ENCODE results near the gene GLUL.

Gene GLUL

DNA sequence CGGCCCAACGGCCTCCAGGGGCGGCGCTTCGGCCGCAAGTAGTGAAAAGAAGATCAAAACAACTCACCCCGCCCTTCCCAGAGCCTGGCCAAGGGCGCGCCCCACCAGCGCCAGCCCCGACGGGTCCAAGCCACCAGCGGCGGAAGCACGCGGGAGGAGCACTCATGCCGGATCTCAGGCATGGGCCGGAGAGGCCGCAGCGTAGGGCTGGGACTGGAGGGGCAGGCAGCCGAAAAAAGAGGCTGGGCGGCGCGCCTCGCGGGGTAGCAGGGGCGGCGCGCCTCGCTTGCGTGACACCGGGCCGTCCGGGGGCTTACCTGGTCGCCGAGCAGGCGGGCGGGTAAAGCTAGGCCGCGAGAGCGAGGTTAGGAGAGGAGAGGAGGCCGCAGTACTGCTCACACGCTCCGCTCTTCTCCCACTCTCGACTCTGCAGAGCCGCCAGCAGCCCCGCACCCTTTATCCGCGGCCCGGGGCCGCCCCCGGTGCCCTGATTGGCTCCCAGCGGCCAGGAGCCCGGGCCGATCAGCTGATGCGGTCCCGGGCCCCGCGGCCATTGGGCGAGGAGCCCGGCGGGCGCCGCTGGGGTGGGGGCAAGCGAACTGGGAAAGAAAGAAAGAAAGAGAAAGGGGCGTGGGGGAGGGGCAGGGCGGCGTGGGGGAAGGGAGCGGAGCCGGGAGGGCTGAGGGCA lies at the start of gene GLUL:
Gene GLUL, minus strand, starts transcription at position 429 of the 688 bp plus-strand sequence. CDS start 3,053 bp downstream, outside the sequence.
- H3K4me3 ChIP-seq (ENCODE audit: low read depth, low read length) = peak within 1 kb of the TSS; percentile 92
- DNase-seq (ENCODE audit: low read depth) = peak; percentile 82

DNA sequence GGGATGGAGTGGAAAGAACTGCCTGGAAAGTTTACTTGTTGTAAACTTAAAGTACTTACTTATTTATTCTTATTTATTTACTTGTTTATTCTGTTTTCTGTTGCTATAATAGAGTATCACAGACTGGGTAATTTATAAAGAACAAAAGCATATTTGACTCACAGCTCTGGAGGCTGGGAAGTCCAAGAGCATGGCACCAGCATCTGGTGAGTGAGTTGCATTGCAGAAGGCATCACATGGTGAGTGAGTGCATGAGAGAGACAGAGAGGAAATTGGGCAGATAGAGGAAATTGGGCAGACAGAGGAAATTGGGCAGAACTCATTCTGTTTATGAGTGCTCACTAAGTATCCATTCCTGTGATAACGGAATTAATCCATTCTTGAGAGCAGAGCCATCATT lies 46.7 kb upstream of the GLUL start:
- DNase-seq (ENCODE audit: low read depth) = no peak
- no peak overlapping the region for H3K4me3 ChIP-seq (ENCODE audit: low read depth, low read length)

DNA sequence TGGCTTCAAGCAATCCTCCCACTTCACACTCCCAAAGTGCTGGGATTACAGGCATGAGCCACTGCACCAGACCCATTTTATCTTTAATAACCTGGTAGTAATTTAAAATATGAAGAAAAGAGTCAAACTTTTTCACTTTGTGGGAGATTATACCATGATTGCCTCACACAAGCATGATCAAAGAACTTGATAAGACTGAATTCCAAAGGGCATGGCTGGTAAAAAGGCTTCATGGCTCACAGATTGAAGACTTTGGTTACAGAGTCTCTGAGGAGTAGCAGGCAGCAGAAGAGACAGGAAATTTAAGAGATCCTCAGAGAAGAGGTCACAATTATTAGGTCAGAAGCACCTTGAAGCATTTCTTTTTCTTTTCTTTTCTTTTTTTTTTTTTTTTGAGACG lies 42.0 kb upstream of the GLUL start:
- H3K4me3 ChIP-seq (ENCODE audit: low read depth, low read length) = no peak overlapping the region
- no peak for DNase-seq (ENCODE audit: low read depth)

DNA sequence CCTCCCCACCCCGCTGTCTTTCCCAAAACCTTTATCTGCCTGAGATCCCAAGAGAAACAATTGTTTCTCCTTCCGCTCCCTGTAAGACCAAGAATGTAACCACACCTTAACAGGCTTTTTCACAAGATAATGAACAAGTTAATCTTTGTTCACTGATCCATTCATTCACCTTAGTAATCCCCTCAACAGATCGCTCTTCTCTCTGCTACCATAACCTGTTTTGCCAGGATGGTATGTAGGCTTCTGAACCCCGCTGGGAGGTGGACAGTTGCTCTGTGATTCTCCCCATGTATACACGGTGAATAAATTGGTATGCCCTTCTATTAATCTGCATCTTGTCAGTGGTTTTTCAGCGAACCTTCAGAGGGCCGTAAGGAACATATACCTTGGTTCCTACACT lies 39.7 kb upstream of the GLUL start:
- no peak overlapping the region for H3K4me3 ChIP-seq (ENCODE audit: low read depth, low read length)
- no peak for DNase-seq (ENCODE audit: low read depth)

DNA sequence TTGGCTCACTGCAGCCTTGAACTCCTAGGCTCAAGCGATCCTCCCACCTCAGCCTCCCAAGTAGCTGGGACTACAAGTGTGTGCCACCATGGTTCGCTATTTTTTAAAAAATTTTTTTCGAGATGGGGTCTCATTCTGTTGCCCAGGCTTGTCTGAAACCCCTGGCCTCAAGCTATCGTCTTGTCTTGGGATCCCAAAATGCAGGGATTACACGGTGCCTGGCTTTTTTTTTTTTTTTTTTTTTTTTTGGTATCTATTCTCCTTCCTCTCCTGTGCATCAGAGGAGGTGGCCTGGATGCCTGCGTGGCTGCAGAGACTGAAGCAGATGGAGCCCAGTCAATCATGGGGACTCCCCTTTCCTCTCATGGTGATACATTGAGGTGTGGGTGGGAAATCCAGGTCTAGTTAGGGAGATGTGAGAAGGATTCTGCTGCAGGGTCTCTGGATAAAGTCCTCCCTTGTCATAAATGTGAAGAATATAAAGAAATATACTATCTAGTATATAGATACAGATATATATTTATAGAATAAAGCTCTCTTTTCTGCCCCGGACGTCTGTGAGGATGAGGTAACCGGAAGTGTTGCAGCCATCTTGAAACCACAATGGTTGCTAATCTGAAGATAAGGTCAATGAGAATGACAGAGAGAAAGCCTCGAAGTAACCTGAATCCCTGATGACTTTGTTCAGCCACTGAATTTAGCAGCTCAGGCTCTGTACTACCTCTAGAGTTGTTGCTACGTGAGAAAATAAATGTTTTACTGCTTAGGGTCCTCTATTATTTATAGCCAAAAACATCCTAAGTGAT lies 38.9 kb upstream of the GLUL start:
- no peak overlapping the region for H3K4me3 ChIP-seq (ENCODE audit: low read depth, low read length)
- DNase-seq (ENCODE audit: low read depth) = no peak

DNA sequence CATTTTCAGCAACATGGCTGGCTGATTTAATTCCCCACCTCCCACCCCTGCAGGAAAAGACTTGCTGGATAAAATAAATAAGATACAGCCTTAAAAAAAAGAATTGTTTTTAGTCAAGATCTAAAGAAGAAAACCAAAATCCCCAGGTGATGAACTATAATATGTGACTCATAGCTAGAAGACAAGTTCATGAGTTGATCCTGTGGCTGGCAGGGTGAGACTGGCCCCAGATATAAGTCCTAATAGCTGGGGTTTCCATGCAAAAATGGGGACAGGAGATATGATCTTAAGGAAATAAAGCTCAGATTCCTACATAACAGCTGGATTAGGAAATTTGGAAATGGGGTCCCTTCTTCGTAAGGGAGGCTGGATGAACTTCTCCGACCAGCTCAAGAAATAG lies 36.5 kb upstream of the GLUL start:
- DNase-seq (ENCODE audit: low read depth) = no peak
- H3K4me3 ChIP-seq (ENCODE audit: low read depth, low read length) = no peak overlapping the region

DNA sequence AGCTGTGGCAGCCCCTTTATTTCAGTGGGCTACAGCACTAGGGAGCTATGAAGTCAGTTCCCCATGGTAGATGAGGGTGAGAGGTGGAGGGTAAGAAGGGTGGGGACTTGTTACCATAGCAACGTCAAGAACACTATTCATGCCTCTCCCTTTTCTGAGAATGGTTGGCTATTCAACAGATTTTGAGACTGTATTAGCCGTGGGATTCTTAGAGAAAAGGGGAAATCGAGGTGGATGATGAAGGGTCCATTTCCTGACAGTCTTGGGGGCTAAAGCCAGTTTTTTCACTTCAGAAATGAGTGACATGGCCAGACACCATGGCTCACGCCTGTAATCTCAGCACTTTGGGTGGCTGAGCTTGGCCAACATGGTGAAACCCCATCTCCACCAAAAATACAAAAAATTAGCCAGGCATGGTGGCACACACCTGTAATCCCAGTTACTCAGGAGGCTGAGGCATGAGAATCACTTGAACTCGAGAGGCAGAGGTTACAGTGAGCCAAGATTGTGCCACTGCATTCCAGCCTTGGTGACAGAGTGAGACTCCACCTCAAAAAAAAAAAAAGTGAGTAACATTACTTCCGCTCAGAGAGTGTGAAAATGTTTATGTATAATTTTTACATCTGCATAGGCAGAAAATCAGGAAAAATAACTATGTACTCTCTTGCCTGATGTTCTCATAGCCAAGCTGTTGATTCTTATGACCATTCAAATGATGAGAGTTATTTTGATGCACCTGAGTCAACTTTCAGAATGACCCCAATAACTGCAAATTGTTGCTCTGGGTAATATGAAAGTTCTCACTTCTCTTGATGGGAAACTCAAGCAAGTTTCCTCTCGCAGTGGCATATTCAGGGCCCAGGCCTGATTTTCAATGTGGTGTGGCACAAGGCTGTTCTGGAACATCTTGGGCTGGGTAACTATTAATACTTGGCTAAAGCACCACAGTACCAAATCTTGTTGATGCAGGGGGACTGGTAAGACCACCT lies 35.1 kb upstream of the GLUL start:
- DNase-seq (ENCODE audit: low read depth) = no peak
- H3K4me3 ChIP-seq (ENCODE audit: low read depth, low read length) = no peak overlapping the region

DNA sequence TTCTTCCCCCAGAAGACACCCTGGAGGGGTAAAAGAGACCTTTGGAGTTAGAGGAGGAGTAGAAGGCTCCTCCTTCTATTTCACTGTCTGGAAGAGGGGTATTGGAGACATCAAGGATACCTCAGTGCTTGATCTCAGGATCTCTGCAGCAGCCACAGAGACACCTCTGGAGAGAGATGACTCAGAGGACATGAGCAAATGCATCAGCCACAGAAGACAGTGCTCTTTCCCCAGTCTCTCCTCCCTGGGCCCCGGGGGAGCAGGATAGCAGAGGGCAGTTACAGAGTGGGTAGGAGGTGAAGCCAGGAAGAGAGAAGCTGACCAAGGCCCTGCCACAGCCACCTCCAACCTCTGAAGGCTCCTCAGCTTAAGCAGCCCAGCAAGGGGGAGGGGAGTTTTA lies 24.2 kb upstream of the GLUL start:
- H3K4me3 ChIP-seq (ENCODE audit: low read depth, low read length) = no peak overlapping the region
- no peak for DNase-seq (ENCODE audit: low read depth)

DNA sequence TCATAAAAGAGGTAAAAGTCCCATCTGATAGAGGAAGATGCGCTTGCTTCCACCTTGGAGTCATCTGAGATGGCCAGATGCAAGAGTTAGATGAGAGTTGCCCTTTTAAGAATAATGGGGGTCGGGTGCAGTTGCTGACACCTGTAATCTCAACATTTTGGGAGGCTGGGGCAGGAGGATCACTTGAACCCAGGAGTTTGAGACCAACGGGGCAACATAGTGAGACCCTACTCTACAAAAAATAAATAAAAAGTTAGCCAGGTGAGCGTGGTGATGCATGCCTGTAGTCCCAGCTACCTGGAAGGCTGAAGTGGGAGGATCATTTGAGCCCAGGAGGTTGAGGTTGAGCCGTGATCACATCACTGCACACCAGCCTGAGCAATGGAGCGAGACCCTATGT lies 22.4 kb upstream of the GLUL start:
- no peak overlapping the region for H3K4me3 ChIP-seq (ENCODE audit: low read depth, low read length)
- no peak for DNase-seq (ENCODE audit: low read depth)

DNA sequence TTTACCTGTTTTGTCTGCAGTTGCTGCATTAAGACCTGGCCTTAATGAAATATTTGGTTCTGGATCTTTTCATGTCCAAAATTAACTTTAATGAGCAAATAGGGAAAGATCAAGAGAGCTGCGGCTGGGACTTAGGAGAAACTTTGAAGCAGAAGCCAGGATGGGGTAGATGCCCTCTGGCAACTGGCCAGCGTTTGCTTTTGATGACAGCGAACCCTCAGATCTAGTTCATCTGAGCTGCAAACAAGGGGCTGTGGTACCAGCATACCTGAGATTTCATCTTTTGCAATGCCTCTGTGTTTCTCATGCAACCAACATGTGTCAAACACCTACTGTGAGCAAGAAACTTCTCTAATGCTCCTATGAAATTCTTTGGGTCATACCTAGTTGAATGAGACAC lies 21.9 kb upstream of the GLUL start:
- no peak overlapping the region for H3K4me3 ChIP-seq (ENCODE audit: low read depth, low read length)
- DNase-seq (ENCODE audit: low read depth) = no peak

DNA sequence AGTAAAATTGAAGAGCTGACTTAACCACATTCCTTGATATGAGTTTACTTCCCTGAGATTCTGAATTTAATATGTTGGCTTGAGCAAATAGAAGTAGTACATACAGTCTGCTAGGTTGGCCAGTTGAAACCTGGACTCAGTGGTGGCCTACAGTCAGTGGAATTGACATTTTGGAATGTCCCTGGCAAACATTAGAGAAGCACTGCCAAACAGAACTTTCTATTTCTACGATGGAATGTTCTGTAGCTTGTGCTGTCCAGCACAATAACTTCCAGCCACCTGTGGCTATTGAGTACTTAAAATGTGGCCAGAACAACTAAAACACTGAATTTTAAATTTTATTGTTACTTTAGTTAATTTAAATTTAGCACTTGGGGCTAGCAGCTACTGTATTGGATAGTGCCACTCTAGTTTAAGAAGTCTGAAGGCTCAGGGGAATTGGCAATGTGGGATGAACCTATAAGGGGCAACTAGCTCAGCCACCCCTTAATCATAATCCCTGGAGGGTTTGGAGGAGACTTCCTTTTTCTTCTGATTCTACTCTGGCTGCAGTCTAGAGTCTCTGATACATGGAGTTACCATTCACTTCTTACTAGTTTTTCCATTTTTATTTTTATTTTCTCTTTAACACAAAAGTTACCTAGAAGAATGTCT lies 19.2 kb upstream of the GLUL start:
- no peak for DNase-seq (ENCODE audit: low read depth)
- no peak overlapping the region for H3K4me3 ChIP-seq (ENCODE audit: low read depth, low read length)

DNA sequence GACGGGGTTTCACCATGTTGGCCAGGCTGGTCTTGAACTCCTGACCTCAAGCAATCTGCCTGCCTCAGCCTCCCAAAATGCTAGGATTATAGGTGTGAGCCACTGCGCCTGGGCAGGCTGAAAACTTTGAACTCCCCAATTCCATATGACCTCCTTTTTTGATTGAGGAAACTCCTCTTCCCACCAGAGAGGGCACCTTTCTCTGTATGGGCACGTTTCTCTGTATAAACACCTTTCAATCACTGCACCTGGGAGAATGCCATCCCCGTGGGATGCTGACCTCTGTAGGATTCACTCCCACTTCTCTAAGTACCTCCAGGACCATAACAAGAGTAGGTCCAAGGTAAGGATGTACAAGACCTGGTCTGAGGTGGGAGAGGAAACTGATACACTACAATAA lies 18.5 kb upstream of the GLUL start:
- DNase-seq (ENCODE audit: low read depth) = no peak

DNA sequence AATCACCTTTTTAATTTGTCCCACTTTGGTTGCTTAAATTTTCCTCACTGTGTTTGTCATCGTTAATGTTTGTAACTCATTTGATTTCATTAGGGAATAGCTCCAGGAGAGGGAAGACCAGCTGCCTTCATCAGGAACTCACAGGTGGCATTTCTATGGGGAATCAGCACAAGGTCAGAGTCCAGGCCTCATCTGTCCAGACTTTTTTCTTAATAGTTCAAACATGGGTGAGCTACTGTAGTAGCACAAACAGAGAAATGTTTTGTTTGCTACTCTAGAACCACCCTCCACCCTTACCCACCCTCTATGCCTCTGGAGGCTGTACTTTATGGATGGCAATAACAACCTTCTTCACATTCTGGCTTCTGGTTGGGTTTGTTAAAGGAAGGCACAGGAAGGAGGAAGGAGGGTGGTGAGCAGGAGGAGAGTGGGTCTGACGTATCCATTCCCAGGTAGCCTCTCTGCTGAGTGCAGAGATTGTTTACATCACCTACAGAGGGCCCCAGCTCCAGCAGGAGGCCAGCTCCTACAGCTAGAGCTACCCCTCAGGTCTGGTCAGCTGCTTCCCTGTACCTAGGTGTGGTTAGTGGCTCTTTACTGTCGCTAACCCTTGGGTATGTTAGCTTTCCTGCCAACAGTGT lies 17.0 kb upstream of the GLUL start:
- H3K4me3 ChIP-seq (ENCODE audit: low read depth, low read length) = no peak overlapping the region
- DNase-seq (ENCODE audit: low read depth) = no peak

More for the DNA sequence above, 18.5 kb upstream of the GLUL start:
- no peak overlapping the region for H3K4me3 ChIP-seq (ENCODE audit: low read depth, low read length)

DNA sequence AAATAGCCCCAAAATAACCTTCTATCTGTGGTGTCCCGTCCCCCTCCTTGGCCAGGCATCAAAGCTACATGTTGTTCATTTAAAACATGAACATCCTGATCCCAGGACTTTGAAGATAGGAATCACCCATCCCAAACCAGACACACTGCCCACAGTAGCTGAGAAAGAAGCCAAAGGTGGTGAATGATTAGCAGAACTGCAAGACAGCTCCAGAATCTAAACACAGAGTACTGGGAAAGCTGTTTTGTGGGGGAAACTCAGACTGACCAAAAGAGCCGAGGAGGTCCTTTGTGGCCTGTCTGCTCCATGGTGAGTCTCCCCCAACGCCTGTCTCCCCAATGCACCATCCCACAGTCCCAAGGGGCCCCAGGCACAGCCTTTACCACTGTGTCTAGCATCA lies 16.1 kb upstream of the GLUL start:
- H3K4me3 ChIP-seq (ENCODE audit: low read depth, low read length) = no peak overlapping the region
- DNase-seq (ENCODE audit: low read depth) = no peak

DNA sequence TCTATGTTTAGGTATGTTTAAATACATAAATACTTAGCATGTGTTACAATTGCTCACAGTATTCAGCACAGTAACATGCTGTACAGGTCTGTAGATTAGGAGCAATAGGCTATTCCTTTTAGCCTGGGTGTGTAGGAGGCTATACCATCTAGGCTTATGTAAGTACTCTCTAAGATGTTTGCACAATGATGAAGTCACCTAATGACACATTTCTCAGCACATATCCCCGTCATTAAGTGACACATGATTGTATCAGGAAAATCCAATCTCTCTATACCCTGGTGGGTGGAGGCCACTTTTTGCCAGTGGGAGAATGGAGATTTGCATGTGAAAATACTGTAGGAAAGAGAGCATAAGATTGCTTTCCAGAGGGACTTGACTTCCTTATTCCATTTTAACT lies 14.4 kb upstream of the GLUL start:
- DNase-seq (ENCODE audit: low read depth) = no peak
- H3K4me3 ChIP-seq (ENCODE audit: low read depth, low read length) = no peak overlapping the region

DNA sequence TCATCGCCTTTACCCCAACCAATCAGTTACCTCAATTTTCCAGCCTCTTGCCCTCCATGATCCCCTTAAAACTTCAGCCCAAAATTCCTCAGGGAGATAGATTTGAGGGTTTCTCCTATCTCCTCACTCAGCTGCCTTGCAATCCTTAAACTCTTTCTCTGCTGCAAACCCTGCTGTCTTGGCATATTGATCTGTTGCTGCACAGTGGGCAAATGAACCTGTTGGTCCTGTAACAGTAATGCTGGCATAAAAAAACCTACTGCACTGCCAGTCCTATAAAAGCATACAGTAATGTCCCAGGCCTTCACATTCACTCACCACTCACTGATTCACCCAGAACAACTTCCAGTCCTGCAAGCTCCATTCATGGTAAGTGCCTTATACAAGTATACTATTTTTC lies 14.0 kb upstream of the GLUL start:
- no peak overlapping the region for H3K4me3 ChIP-seq (ENCODE audit: low read depth, low read length)
- no peak for DNase-seq (ENCODE audit: low read depth)

DNA sequence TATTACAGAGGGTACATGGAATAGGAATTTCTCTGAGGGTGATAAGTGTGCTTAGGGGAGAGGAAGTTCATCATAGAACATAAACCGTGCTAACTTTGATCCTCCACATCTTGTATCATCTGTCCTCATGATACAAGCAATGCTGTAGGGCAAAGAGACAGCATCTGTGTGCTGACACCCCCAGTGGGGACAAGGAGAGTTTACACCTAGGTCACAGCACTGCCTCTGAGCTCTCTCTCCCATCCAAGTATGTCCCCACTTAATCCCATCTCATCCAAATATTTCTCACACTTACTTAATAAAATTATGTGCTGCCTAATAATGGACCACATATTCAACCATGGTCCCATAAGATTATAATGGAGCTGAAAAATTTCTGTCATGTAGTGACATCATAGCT lies 13.2 kb upstream of the GLUL start:
- no peak for DNase-seq (ENCODE audit: low read depth)
- no peak overlapping the region for H3K4me3 ChIP-seq (ENCODE audit: low read depth, low read length)

DNA sequence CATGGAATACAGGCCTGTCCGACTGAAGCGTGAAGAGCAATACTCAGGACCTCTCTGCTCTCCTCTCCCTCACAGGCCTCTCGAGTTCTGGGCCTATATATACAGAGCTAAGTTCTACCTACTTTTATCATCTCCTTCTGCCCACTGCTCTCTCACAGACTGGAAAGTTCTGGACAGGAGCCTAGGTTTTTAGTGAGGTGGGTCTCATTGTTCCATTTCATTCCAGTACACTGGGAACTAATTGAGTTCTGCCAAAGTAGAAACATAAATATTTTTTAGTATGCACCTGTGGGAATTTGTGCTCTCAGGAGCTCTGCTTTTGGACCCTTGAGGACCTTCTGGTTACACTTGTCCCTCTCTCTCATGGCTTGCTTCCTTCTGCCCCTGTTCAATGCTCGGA lies 9.0 kb upstream of the GLUL start, which contains the start of gene TEDDM1:
Gene TEDDM1, minus strand, starts transcription at position 101 of the 400 bp plus-strand sequence. CDS start 182 bp downstream, outside the sequence.
- DNase-seq (ENCODE audit: low read depth) = no peak
- no peak within 1 kb of the TSS for H3K4me3 ChIP-seq (ENCODE audit: low read depth, low read length)

All from skeletal muscle cell (primary cell).